C4-2B (cell line): ENCODE results near the gene KCNQ1.

Experiments
- ZFX ChIP-seq: fragments of 450-650 bp; IDR thresholded peaks from 2 replicates; pipeline ENCODE4 v1.6.1; 2017
- TF ChIP-seq, protein P1 (sequence below): fragments of 450-650 bp; conservative IDR thresholded peaks from 2 replicates; pipeline ENCODE4 v1.5.1; 2017; ENCODE audit warnings: mild to moderate bottlenecking

- TF ChIP-seq, protein P1, sequence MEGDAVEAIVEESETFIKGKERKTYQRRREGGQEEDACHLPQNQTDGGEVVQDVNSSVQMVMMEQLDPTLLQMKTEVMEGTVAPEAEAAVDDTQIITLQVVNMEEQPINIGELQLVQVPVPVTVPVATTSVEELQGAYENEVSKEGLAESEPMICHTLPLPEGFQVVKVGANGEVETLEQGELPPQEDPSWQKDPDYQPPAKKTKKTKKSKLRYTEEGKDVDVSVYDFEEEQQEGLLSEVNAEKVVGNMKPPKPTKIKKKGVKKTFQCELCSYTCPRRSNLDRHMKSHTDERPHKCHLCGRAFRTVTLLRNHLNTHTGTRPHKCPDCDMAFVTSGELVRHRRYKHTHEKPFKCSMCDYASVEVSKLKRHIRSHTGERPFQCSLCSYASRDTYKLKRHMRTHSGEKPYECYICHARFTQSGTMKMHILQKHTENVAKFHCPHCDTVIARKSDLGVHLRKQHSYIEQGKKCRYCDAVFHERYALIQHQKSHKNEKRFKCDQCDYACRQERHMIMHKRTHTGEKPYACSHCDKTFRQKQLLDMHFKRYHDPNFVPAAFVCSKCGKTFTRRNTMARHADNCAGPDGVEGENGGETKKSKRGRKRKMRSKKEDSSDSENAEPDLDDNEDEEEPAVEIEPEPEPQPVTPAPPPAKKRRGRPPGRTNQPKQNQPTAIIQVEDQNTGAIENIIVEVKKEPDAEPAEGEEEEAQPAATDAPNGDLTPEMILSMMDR, result no peak
- no peak for TF ChIP-seq ZFX
These were observed 300.7 kb downstream of the KCNQ1 start for GRCh38 chr11:2745511-2745910.
